HG03469 (cell line): ENCODE measurements around the gene MYL1.

Experiments
- ATAC-seq: cut with Tn5 transposase; IDR thresholded peaks from one replicate; pipeline ENCODE4 v1.9.1; 2021; ENCODE audit warnings: mild to moderate bottlenecking, moderate library complexity, moderate number of reproducible peaks; ENCODE audit not compliant: unreplicated experiment

The MYL1 gene

GRCh38 chr2:210315015-210315788 is at the start of gene MYL1:
Gene MYL1 (minus strand): TSS chr2:210315174. CDS start chr2:210315042, 132 bp downstream.
- no peak for ATAC-seq

GRCh38 chr2:210363876-210364275 is 48.9 kb upstream of the MYL1 start:
- no peak for ATAC-seq

GRCh38 chr2:210363261-210363660 is 48.3 kb upstream of the MYL1 start:
- ATAC-seq: no peak

- no peak for ATAC-seq
Observed at GRCh38 chr2:210360412-210360811, 45.4 kb upstream of the MYL1 start.

- no peak for ATAC-seq
Observed at GRCh38 chr2:210356944-210357343, 42.0 kb upstream of the MYL1 start.

- ATAC-seq: no peak
Observed at GRCh38 chr2:210337159-210337558, 22.2 kb upstream of the MYL1 start.

- no peak for ATAC-seq
Observed at GRCh38 chr2:210324906-210325305, 9.9 kb upstream of the MYL1 start.

GRCh38 chr2:210324458-210324857 is 9.5 kb upstream of the MYL1 start:
- no peak for ATAC-seq

GRCh38 chr2:210323003-210323402 is 8.0 kb upstream of the MYL1 start:
- no peak for ATAC-seq

GRCh38 chr2:210318891-210319290 is 3.9 kb upstream of the MYL1 start:
- no peak for ATAC-seq

GRCh38 chr2:210318486-210318885 is 3.5 kb upstream of the MYL1 start:
- no peak for ATAC-seq

- no peak for ATAC-seq
Observed at GRCh38 chr2:210310550-210310949, 4.4 kb downstream of the MYL1 start.

GRCh38 chr2:210309548-210310233 is 5.3 kb downstream of the MYL1 start:
- ATAC-seq: no peak

- no peak for ATAC-seq
Observed at GRCh38 chr2:210303498-210303897, 11.5 kb downstream of the MYL1 start.

- no peak for ATAC-seq
Observed at GRCh38 chr2:210302326-210302725, 12.6 kb downstream of the MYL1 start.

- no peak for ATAC-seq
Observed at GRCh38 chr2:210299866-210300373, 15.1 kb downstream of the MYL1 start.

- ATAC-seq: no peak
Observed at GRCh38 chr2:210288408-210288807, 26.6 kb downstream of the MYL1 start.

GRCh38 chr2:210287301-210287700 is 27.7 kb downstream of the MYL1 start:
- no peak for ATAC-seq

GRCh38 chr2:210286123-210286680 is 28.8 kb downstream of the MYL1 start:
- ATAC-seq: no peak

- no peak for ATAC-seq
Observed at GRCh38 chr2:210277133-210277532, 37.8 kb downstream of the MYL1 start.

GRCh38 chr2:210271300-210271699 is 43.7 kb downstream of the MYL1 start:
- no peak for ATAC-seq

- ATAC-seq: no peak
Observed at GRCh38 chr2:210269148-210269547, 45.8 kb downstream of the MYL1 start.
